Neural cell (in vitro differentiated cells): ENCODE data around the gene SLC26A11.

Source experiments
- CTCF ChIP-seq: fragments of 450-650 bp; IDR thresholded peaks from 2 replicates; pipeline ENCODE4 v1.5.1; 2014; ENCODE audit warnings: antibody characterized with exemption, mild to moderate bottlenecking, moderate library complexity; ENCODE audit not compliant: poor library complexity, severe bottlenecking
- EZH2 ChIP-seq: fragments of 200-600, 300-800 bp; shearing (Covaris generic), sonication (generic); IDR thresholded peaks from 2 replicates; pipeline ENCODE4 v1.6.1; 2014; ENCODE audit warnings: antibody characterized with exemption, low read length, borderline replicate concordance, mild to moderate bottlenecking; ENCODE audit not compliant: insufficient read depth, poor library complexity, severe bottlenecking

GRCh38 chr17:80252871-80253270, 32.6 kb downstream of the SLC26A11 start:
- TF ChIP-seq CTCF (no peak), EZH2 (no peak)
